Gastrocnemius medialis (tissue), 4 donors: Measurements from ENCODE around the gene FBXW11.

Experiments
- CTCF ChIP-seq, 5 experiments: fragments of 450-650 bp in 3 of 5; fragments of 200-600 bp in 2 of 5; sonication (generic) in 2 of 5; IDR thresholded peaks in 4 of 5; conservative IDR thresholded peaks in 1 of 5; 1 replicate in 4 of 5; 2 replicates in 1 of 5; pipeline ENCODE4 v1.5.1; 2016 to 2019; ENCODE audit warnings: antibody characterized with exemption in 5 of 5, mild to moderate bottlenecking in 3 of 5, moderate library complexity in 3 of 5
- POLR2A ChIP-seq, 2 donors: fragments of 450-650 bp; IDR thresholded peaks; one replicate each; pipeline ENCODE4 v1.6.1; 2017; ENCODE audit warnings: antibody characterized with exemption in 2 of 2, mild to moderate bottlenecking in 2 of 2, moderate library complexity in 2 of 2

GRCh38 chr5:171898879-171899278 lies 107.6 kb downstream of the FBXW11 start:
- no peak for TF ChIP-seq CTCF (IDR thresholded peaks at IDR 0.05 in 4 of 5, conservative IDR thresholded peaks at IDR 0.05 in 1 of 5)
- TF ChIP-seq POLR2A (IDR thresholded peaks at IDR 0.05): no peak
